ENCODE data around the gene B4GALNT3. TPM values are rescaled to one million over a fixed set of nuclear protein-coding genes. Genes with fewer than 3 reads are reported as not detected.
A peak's percentile ranks its signal among the peaks of the same experiment; 100 is the strongest.
"Not testable (repeated sequence)": the region's sequence is repeated elsewhere in the genome, so short reads cannot be mapped to it uniquely, and the experiment has no call there.

Gene B4GALNT3
- total and polyA plus RNA-seq, 3 experiments from 2014 or later = 3.1 to 6.9 (median 3.5) TPM

- H3K4me3 ChIP-seq (ENCODE audit: low read length); H3K36me3 Mint-ChIP-seq; DNase-seq; H3K27ac Mint-ChIP-seq; H3K4me3 Mint-ChIP-seq; H3K27ac ChIP-seq (ENCODE audit: low read depth, low read length); H3K9me3 ChIP-seq (ENCODE audit: low read length); H3K36me3 ChIP-seq (ENCODE audit: insufficient read depth, low read length); H3K27me3 Mint-ChIP-seq; POLR2A ChIA-PET; H3K9me3 Mint-ChIP-seq; H3K27me3 ChIP-seq (ENCODE audit: insufficient read depth, low read length, poor library complexity, severe bottlenecking): not testable (repeated sequence)
- CTCF ChIA-PET = interaction anchor here (0.6 kb wide), 1 partner anchor 236 kb away, joined by 5 read pairs; no protein-coding TSS in a partner anchor
- peaks cover 14% of the 10 kb centered on the region for H3K4me1 ChIP-seq (ENCODE audit: insufficient read depth, low read length)
- peaks cover 9 to 21% (median 16%) of the 10 kb centered on the region in 3 donors for H3K4me1 Mint-ChIP-seq
Observed at GRCh38 chr12:577994-578747, 118.4 kb downstream of the B4GALNT3 start.

GRCh38 chr12:578748-579419 lies 119.1 kb downstream of the B4GALNT3 start:
- H3K27me3 ChIP-seq (ENCODE audit: insufficient read depth, low read length, poor library complexity, severe bottlenecking) = no peaks in the 10 kb centered on the region
- DNase-seq = no peak
- Mint-ChIP-seq H3K36me3 (no peaks in the 10 kb centered on the region), H3K9me3 (no peaks in the 10 kb centered on the region), H3K4me3 (no peak overlapping the region), H3K4me1 (peaks cover 9 to 21% (median 16%) of the 10 kb centered on the region in 3 donors), H3K27ac (peak overlapping the region in 2 of 8 donors; percentile 54 to 72), H3K27me3 (peaks cover 0 to 2% of the 10 kb centered on the region in 2 donors)
- POLR2A ChIA-PET = interaction anchor here (0.6 to 0.7 kb wide), 2 partner anchors 10 to 99 kb away, joined by 3 read pairs; no protein-coding TSS in a partner anchor
- no peaks in the 10 kb centered on the region for H3K36me3 ChIP-seq (ENCODE audit: insufficient read depth, low read length)
- H3K4me1 ChIP-seq (ENCODE audit: insufficient read depth, low read length) = peaks cover 14% of the 10 kb centered on the region
- H3K27ac ChIP-seq (ENCODE audit: low read depth, low read length) = no peak overlapping the region
- no peak overlapping the region for H3K4me3 ChIP-seq (ENCODE audit: low read length)
- CTCF ChIA-PET = interaction anchor here (0.6 kb wide), 1 partner anchor 236 kb away, joined by 5 read pairs; no protein-coding TSS in a partner anchor
- no peaks in the 10 kb centered on the region for H3K9me3 ChIP-seq (ENCODE audit: low read length)

- Mint-ChIP-seq H3K9me3 (no peaks in the 10 kb centered on the region), H3K4me1 (peaks cover 7 to 18% (median 16%) of the 10 kb centered on the region in 3 donors), H3K27ac (peak overlapping the region in 3 of 8 donors; percentile 51 to 72 (median 54)), H3K4me3 (peak overlapping the region in 1 of 7 donors; percentile 45), H3K27me3 (peaks cover 0 to 2% of the 10 kb centered on the region in 2 donors), H3K36me3 (no peaks in the 10 kb centered on the region)
- peaks cover 14% of the 10 kb centered on the region for H3K4me1 ChIP-seq (ENCODE audit: insufficient read depth, low read length)
- DNase-seq = no peak
- H3K27me3 ChIP-seq (ENCODE audit: insufficient read depth, low read length, poor library complexity, severe bottlenecking) = no peaks in the 10 kb centered on the region
- H3K4me3 ChIP-seq (ENCODE audit: low read length) = no peak overlapping the region
- no peak overlapping the region for H3K27ac ChIP-seq (ENCODE audit: low read depth, low read length)
- ChIA-PET CTCF (interaction anchor here (1.0 kb wide), 1 partner anchor 171 kb away, joined by 3 read pairs; no protein-coding TSS in a partner anchor), POLR2A (interaction anchor here (0.6 to 0.7 kb wide), 2 partner anchors 10 to 99 kb away, joined by 3 read pairs; no protein-coding TSS in a partner anchor)
- H3K9me3 ChIP-seq (ENCODE audit: low read length) = no peaks in the 10 kb centered on the region
- H3K36me3 ChIP-seq (ENCODE audit: insufficient read depth, low read length) = no peaks in the 10 kb centered on the region
Observed at GRCh38 chr12:579420-580110, 119.8 kb downstream of the B4GALNT3 start.

DNA sequence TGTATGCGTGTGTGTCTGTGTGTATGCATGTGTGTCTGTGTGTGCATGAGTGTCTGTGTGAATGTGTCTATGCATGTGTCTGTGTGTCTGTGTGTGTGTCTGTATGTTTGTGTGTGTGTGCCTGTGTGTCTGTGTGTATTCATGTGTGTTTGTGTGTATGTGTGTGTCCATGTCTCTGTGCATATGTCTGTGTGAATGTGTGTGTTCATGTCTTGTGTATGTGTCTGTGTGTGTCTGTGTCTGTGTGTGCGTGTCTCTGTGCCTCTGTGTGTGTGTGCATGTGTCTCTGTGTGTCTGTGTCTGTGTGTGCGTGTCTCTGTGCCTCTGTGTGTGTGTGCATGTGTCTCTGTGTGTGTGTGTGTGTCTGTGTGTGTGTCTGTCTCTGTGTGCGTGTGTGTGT lies 121.1 kb downstream of the B4GALNT3 start:
- Histone ChIP-seq H3K4me1 (ENCODE audit: insufficient read depth, low read length) (peaks cover 9% of the 10 kb centered on the region), H3K4me3 (ENCODE audit: low read length) (no peak overlapping the region), H3K36me3 (ENCODE audit: insufficient read depth, low read length) (no peaks in the 10 kb centered on the region), H3K27me3 (ENCODE audit: insufficient read depth, low read length, poor library complexity, severe bottlenecking) (no peaks in the 10 kb centered on the region), H3K27ac (ENCODE audit: low read depth, low read length) (no peak overlapping the region), H3K9me3 (ENCODE audit: low read length) (no peaks in the 10 kb centered on the region)
- no peak overlapping the region for H3K4me3 Mint-ChIP-seq
- H3K36me3 Mint-ChIP-seq = no peaks in the 10 kb centered on the region
- no peaks in the 10 kb centered on the region for H3K9me3 Mint-ChIP-seq
- CTCF ChIA-PET = interaction anchor here (1.1 to 1.3 kb wide), 2 partner anchors 11 to 12 kb away, joined by 3 to 7 read pairs; no protein-coding TSS in a partner anchor
- POLR2A ChIA-PET = no interaction called here
- no peak for DNase-seq
- H3K27me3 Mint-ChIP-seq = peaks cover 0 to 2% of the 10 kb centered on the region in 2 donors
- peaks cover 7 to 13% (median 12%) of the 10 kb centered on the region in 3 donors for H3K4me1 Mint-ChIP-seq
- H3K27ac Mint-ChIP-seq = peak overlapping the region in 1 of 8 donors; percentile 35

- H3K4me1 ChIP-seq (ENCODE audit: insufficient read depth, low read length) = peaks cover 4% of the 10 kb centered on the region
- H3K27ac Mint-ChIP-seq = no peak overlapping the region
- ChIA-PET CTCF (interaction anchor here (1.1 to 1.3 kb wide), 2 partner anchors 11 to 12 kb away, joined by 3 to 7 read pairs; no protein-coding TSS in a partner anchor), POLR2A (no interaction called here)
- no peaks in the 10 kb centered on the region for H3K36me3 ChIP-seq (ENCODE audit: insufficient read depth, low read length)
- DNase-seq = no peak
- no peaks in the 10 kb centered on the region for H3K36me3 Mint-ChIP-seq
- H3K9me3 ChIP-seq (ENCODE audit: low read length) = no peaks in the 10 kb centered on the region
- peaks cover 0 to 2% of the 10 kb centered on the region in 2 donors for H3K27me3 Mint-ChIP-seq
- no peak overlapping the region for H3K4me3 Mint-ChIP-seq
- peaks cover 3 to 8% (median 7%) of the 10 kb centered on the region in 3 donors for H3K4me1 Mint-ChIP-seq
- no peaks in the 10 kb centered on the region for H3K27me3 ChIP-seq (ENCODE audit: insufficient read depth, low read length, poor library complexity, severe bottlenecking)
- no peak overlapping the region for H3K27ac ChIP-seq (ENCODE audit: low read depth, low read length)
- H3K9me3 Mint-ChIP-seq = no peaks in the 10 kb centered on the region
- no peak overlapping the region for H3K4me3 ChIP-seq (ENCODE audit: low read length)
Observed at GRCh38 chr12:581321-581720, 121.6 kb downstream of the B4GALNT3 start.

DNA sequence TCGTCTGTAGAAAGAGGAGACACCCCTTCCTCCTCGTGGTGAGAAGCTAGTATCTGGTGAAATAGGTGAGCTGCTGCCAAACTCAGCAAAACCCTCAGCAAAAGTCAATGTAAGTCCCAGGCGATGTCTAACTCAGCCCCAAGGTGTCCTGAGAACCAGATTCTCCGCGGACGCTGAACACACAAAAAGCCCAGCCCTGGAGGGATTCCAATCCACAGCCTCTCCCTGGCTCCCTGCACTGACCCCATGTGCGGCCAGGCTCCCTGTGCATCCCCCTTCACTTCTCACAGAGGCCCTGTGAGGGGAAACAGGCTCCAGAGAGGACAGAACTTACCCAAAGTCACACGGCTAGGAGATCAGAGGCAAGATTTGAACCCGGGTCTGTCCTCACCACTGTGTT lies 122.0 kb downstream of the B4GALNT3 start:
- POLR2A ChIA-PET = no interaction called here
- H3K27ac ChIP-seq (ENCODE audit: low read depth, low read length) = no peak overlapping the region
- DNase-seq = no peak
- Mint-ChIP-seq H3K4me1 (peaks cover 2 to 4% (median 3%) of the 10 kb centered on the region in 3 donors), H3K4me3 (no peak overlapping the region), H3K9me3 (no peaks in the 10 kb centered on the region), H3K36me3 (no peaks in the 10 kb centered on the region), H3K27ac (no peak overlapping the region), H3K27me3 (peaks cover 0 to 2% of the 10 kb centered on the region in 2 donors)
- H3K27me3 ChIP-seq (ENCODE audit: insufficient read depth, low read length, poor library complexity, severe bottlenecking) = no peaks in the 10 kb centered on the region
- no peaks in the 10 kb centered on the region for H3K9me3 ChIP-seq (ENCODE audit: low read length)
- no peak overlapping the region for H3K4me3 ChIP-seq (ENCODE audit: low read length)
- CTCF ChIA-PET = interaction anchor here (1.1 to 1.3 kb wide), 2 partner anchors 12 kb away, joined by 3 to 7 read pairs; no protein-coding TSS in a partner anchor
- H3K36me3 ChIP-seq (ENCODE audit: insufficient read depth, low read length) = no peaks in the 10 kb centered on the region
- no peaks in the 10 kb centered on the region for H3K4me1 ChIP-seq (ENCODE audit: insufficient read depth, low read length)

DNA sequence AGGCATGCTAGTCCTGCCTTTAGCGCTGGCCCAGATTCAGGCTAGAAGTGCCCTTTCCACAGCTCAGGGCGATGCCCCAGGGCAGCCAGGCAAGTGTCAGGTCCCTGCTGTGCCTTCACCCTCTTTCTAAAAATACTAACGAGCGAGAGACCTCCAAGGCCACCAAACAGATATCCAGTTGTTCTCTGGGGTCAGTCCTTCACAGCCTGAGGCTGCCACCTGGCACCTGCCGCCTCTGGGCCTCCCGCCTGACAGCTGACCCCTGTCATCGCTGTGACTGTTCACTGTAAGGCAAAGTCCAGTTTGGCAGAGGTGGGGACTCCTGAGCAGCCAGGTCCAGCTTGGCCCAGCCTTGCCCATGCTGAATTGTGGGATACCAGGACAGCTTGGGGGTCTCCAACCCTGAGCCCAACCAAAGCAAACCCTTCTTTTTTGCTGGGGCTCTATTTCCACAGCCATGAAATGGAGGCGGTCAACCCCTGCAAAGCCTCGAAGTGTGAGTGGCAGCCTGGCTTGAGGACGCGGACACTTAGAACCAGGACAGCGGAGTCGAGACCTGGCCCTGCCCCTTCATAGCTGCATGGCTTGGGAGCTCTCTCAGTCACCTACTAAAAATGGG lies 123.6 kb downstream of the B4GALNT3 start:
- H3K4me3 Mint-ChIP-seq = no peak overlapping the region
- CTCF ChIA-PET = interaction anchor here (1.2 kb wide), 1 partner anchor 36 kb away, joined by 3 read pairs; no protein-coding TSS in a partner anchor
- H3K4me1 Mint-ChIP-seq = no peaks in the 10 kb centered on the region
- H3K27ac Mint-ChIP-seq = no peak overlapping the region
- POLR2A ChIA-PET = no interaction called here
- no peaks in the 10 kb centered on the region for H3K4me1 ChIP-seq (ENCODE audit: insufficient read depth, low read length)
- DNase-seq = no peak
- peaks cover 0 to 3% (median 0%) of the 10 kb centered on the region in 5 donors for H3K9me3 Mint-ChIP-seq
- no peaks in the 10 kb centered on the region for H3K36me3 Mint-ChIP-seq
- H3K9me3 ChIP-seq (ENCODE audit: low read length) = no peaks in the 10 kb centered on the region
- no peak overlapping the region for H3K27ac ChIP-seq (ENCODE audit: low read depth, low read length)
- no peak overlapping the region for H3K4me3 ChIP-seq (ENCODE audit: low read length)
- no peaks in the 10 kb centered on the region for H3K36me3 ChIP-seq (ENCODE audit: insufficient read depth, low read length)
- H3K27me3 ChIP-seq (ENCODE audit: insufficient read depth, low read length, poor library complexity, severe bottlenecking) = no peaks in the 10 kb centered on the region
- peaks cover 0 to 2% of the 10 kb centered on the region in 2 donors for H3K27me3 Mint-ChIP-seq

Measured in CD8-positive, alpha-beta memory T cell (primary cell).